K562 (cell line): ENCODE results near the gene KCNN4. TPM values are rescaled to one million over a fixed set of nuclear protein-coding genes. Genes with fewer than 3 reads are reported as not detected.

Experiments used
- ATAC-seq: fragments of 200-7000 bp; cut with Tn5 transposase; 3 replicates; pipeline ENCODE4 v1.9.1; 2020; ENCODE audit warnings: moderate library complexity
- BruUV-seq: library from RNA; stranded (reverse); fragments of 400-500 nt; replicated peaks from 2 replicates; lab custom pipeline; 2021; lab: Mats Ljungman, UMichigan
- CTCF ChIA-PET: fragments of 300-600 bp; formaldehyde crosslinking; extraction: SDS; loops from one replicate; lab custom pipeline; 2021; ENCODE audit warnings: low intra/inter-chr PET ratio; lab: Yijun Ruan, JAX
- POLR2A ChIA-PET: fragments of 300-600, 350-650 bp; sonication (Branson Sonifier 250); formaldehyde crosslinking; extraction: SDS; loops from one replicate; lab custom pipeline; 2021; ENCODE audit warnings: antibody characterized with exemption, inconsistent platforms; lab: Yijun Ruan, JAX
- DNase-seq, 4 experiments: peaks; one replicate each; pipeline versions ENCODE4 v3.0.0 to v3.0.0-alpha.2; 2011 to 2018; ENCODE audit warnings: low spot score in 3 of 4, mixed read lengths in 3 of 4; ENCODE audit errors: extremely low read depth in 1 of 4
- FAIRE-seq: peaks from 2 replicates; lab custom pipeline; 2011; peaks lifted over from hg19 to GRCh38; lab: Jason Lieb, UNC
- H2AFZ ChIP-seq: 2 replicates; pipeline ENCODE4 v1.6.0; 2011; ENCODE audit warnings: low read depth, low read length, control low read depth, inconsistent platforms
- H3K27ac ChIP-seq: fragments of 200-600 bp; 3 replicates; pipeline ENCODE4 v1.8.0; 2011; ENCODE audit warnings: low read depth, mild to moderate bottlenecking, control low read depth, inconsistent platforms, low read length, moderate library complexity, mixed read lengths; ENCODE audit errors: extremely low read depth
- H3K27me3 ChIP-seq, 2 experiments: fragments of 300-600 bp in 1 of 2; 2 replicates in 1 of 2; 3 replicates in 1 of 2; pipeline versions ENCODE4 v1.6.0 to v1.8.0; 2011; ENCODE audit warnings: inconsistent platforms in 2 of 2, low read length in 2 of 2, mild to moderate bottlenecking in 1 of 2, mixed read lengths in 1 of 2, moderate library complexity in 1 of 2; ENCODE audit not compliant: control insufficient read depth in 2 of 2, insufficient read depth in 2 of 2
- H3K36me3 ChIP-seq: fragments of 300-600 bp; 3 replicates; pipeline ENCODE4 v1.8.0; 2011; ENCODE audit warnings: mild to moderate bottlenecking, low read length, inconsistent platforms; ENCODE audit not compliant: control insufficient read depth, insufficient read depth
- H3K4me1 ChIP-seq, 2 experiments: fragments of 200-600 bp in 1 of 2; replicated peaks in 1 of 2; 2 replicates in 1 of 2; 3 replicates in 1 of 2; pipeline versions ENCODE4 v1.5.1 to v1.8.0; 2011; ENCODE audit warnings: inconsistent platforms in 2 of 2, low read length in 2 of 2, mild to moderate bottlenecking in 1 of 2, mixed read lengths in 1 of 2, moderate library complexity in 1 of 2; ENCODE audit not compliant: control insufficient read depth in 2 of 2, insufficient read depth in 2 of 2
- H3K4me2 ChIP-seq: 2 replicates; pipeline ENCODE4 v1.6.1; 2011; ENCODE audit warnings: low read length, control low read depth, inconsistent platforms, mixed read lengths; ENCODE audit not compliant: insufficient read depth
- H3K4me3 ChIP-seq: fragments of 200-600 bp; sonication (generic), shearing (Covaris generic); 2 replicates; pipeline ENCODE4 v1.5.1; 2016; ENCODE audit warnings: control low read depth, inconsistent platforms
- H3K79me2 ChIP-seq: fragments of 200-600 bp; 3 replicates; pipeline ENCODE4 v1.8.0; 2011; ENCODE audit warnings: low read length, inconsistent platforms; ENCODE audit not compliant: control insufficient read depth, insufficient read depth
- H3K9ac ChIP-seq, 2 experiments: 2 replicates each; pipeline versions ENCODE4 v1.6.0 to v1.6.1; 2011; ENCODE audit warnings: low read depth in 2 of 2, low read length in 2 of 2, control low read depth in 1 of 2, inconsistent platforms in 1 of 2, mild to moderate bottlenecking in 1 of 2, mixed read lengths in 1 of 2; ENCODE audit not compliant: insufficient read depth in 1 of 2
- H3K9me1 ChIP-seq: one replicate; pipeline ENCODE4 v1.6.0; 2011; ENCODE audit warnings: inconsistent platforms, mild to moderate bottlenecking, low read length, moderate library complexity; ENCODE audit not compliant: control insufficient read depth, insufficient read depth
- H3K9me3 ChIP-seq: replicated peaks from 2 replicates; pipeline ENCODE4 v1.5.1; 2011; ENCODE audit warnings: low read depth, low read length, inconsistent platforms; ENCODE audit not compliant: control insufficient read depth, insufficient read depth
- H4K20me1 ChIP-seq: replicated peaks from 2 replicates; pipeline ENCODE4 v1.6.1; 2011; ENCODE audit warnings: low read length, inconsistent platforms, mixed read lengths; ENCODE audit not compliant: control insufficient read depth, insufficient read depth
- CBFA2T2 ChIP-seq: fragments of 450-650 bp; conservative IDR thresholded peaks from 2 replicates; pipeline ENCODE4 v1.6.1; 2017; ENCODE audit warnings: mild to moderate bottlenecking
- CREB3 ChIP-seq: fragments of 450-650 bp; conservative IDR thresholded peaks from 2 replicates; pipeline ENCODE4 v1.6.1; 2016; ENCODE audit warnings: missing genetic modification characterization, low read depth, mild to moderate bottlenecking, missing compliant biosample characterization, moderate library complexity
- DDX20 ChIP-seq: fragments of 450-650 bp; IDR thresholded peaks from 2 replicates; pipeline ENCODE4 v1.6.1; 2016; ENCODE audit warnings: missing genetic modification characterization, low read depth, mild to moderate bottlenecking, missing compliant biosample characterization, moderate library complexity
- GATA2 ChIP-seq: sonication (generic); formaldehyde crosslinking; IDR thresholded peaks from 2 replicates; pipeline ENCODE4 v1.4.0; 2020; ENCODE audit warnings: mild to moderate bottlenecking, missing genetic modification reagents
- HDAC8 ChIP-seq: fragments of 450-650 bp; IDR thresholded peaks from 2 replicates; pipeline ENCODE4 v1.6.1; 2016; ENCODE audit warnings: mild to moderate bottlenecking, missing genetic modification characterization, moderate library complexity, missing compliant biosample characterization
- HDGF ChIP-seq: fragments of 450-650 bp; IDR thresholded peaks from 2 replicates; pipeline ENCODE4 v1.6.1; 2016
- JUND ChIP-seq, 2 experiments: IDR thresholded peaks; 2 replicates in 1 of 2; 3 replicates in 1 of 2; pipeline ENCODE4 v1.6.1; 2011; ENCODE audit warnings: borderline replicate concordance in 2 of 2, low read depth in 2 of 2, low read length in 2 of 2, improper control_type of control experiment in 1 of 2, missing biosample characterization in 1 of 2, missing genetic modification characterization in 1 of 2, missing genetic modification reagents in 1 of 2
- NFRKB ChIP-seq: fragments of 450-650 bp; IDR thresholded peaks from 2 replicates; pipeline ENCODE4 v1.6.1; 2016; ENCODE audit warnings: low read depth
- NR1H2 ChIP-seq: sonication (generic); formaldehyde crosslinking; IDR thresholded peaks from 2 replicates; pipeline ENCODE4 v1.4.0; 2020; ENCODE audit warnings: mild to moderate bottlenecking, missing genetic modification reagents
- NR4A1 ChIP-seq, 2 experiments: fragments of 250-450 bp in 1 of 2; fragments of 450-650 bp in 1 of 2; sonication (Bioruptor Pico) in 1 of 2; IDR thresholded peaks; 2 replicates each; pipeline versions ENCODE4 v1.4.0 to v1.6.1; 2016 to 2020; ENCODE audit warnings: mild to moderate bottlenecking in 2 of 2, missing compliant biosample characterization in 1 of 2, missing genetic modification characterization in 1 of 2, moderate library complexity in 1 of 2
- PML ChIP-seq: IDR thresholded peaks from 2 replicates; pipeline ENCODE4 v1.6.1; 2012; ENCODE audit warnings: low read length, inconsistent platforms
- RCOR1 ChIP-seq, 2 experiments: IDR thresholded peaks; 2 replicates each; pipeline ENCODE4 v1.6.1; 2012; ENCODE audit warnings: low read depth in 2 of 2, low read length in 2 of 2, borderline replicate concordance in 1 of 2, improper control_type of control experiment in 1 of 2
- SMARCA5 ChIP-seq: fragments of 450-650 bp; IDR thresholded peaks from 2 replicates; pipeline ENCODE4 v1.6.1; 2016
- STAT5B ChIP-seq: fragments of 250-450 bp; sonication (Bioruptor Pico); IDR thresholded peaks from 2 replicates; pipeline ENCODE4 v1.8.0; 2021; ENCODE audit warnings: mild to moderate bottlenecking, inconsistent platforms
- ZBTB49 ChIP-seq: sonication (generic); formaldehyde crosslinking; IDR thresholded peaks from 2 replicates; pipeline ENCODE4 v1.8.0; 2022; ENCODE audit warnings: missing genetic modification reagents, mild to moderate bottlenecking, borderline replicate concordance
- ZNF121 ChIP-seq: sonication (generic); formaldehyde crosslinking; conservative IDR thresholded peaks from 2 replicates; pipeline ENCODE4 v1.8.0; 2022; ENCODE audit warnings: missing genetic modification reagents
- WGBS: fragments of 100-300 bp; shearing (Covaris generic); methylation state at CpG from one replicate; pipeline ENCODE4 v1.1.6; 2016; ENCODE audit warnings: low coverage, mixed read lengths; ENCODE audit not compliant: insufficient coverage; ENCODE audit errors: missing lambda C conversion rate; 5-methylcytosine and 5-hydroxymethylcytosine counted together
- in situ Hi-C: fragments of 300-500 bp; cut with MboI; formaldehyde crosslinking; loops from 4 replicates; pipeline ENCODE4 v1.15.0; 2018; ENCODE audit warnings: inconsistent platforms, mixed read lengths
- intact Hi-C: fragments of 100-400 bp; cut with micrococcal nuclease; formaldehyde crosslinking; loops from 2 replicates; pipeline ENCODE4 v1.14.2; 2022
- polyA plus RNA-seq, 8 experiments: library from polyadenylated mRNA; depleted of rRNA in 4 of 8; stranded (reverse) in 5 of 8; unstranded in 3 of 8; fragments of >200 nt; fragmentation: Nextera tagmentation in 2 of 8; fragmentation: Illumina TruSeq in 1 of 8; extraction: Ambion mirVana in 2 of 8; extraction: Trizol in 1 of 8; gene quantifications; 2 replicates each; pipeline versions ENCODE4 v1.2.1 to v1.2.3, GENCODE V29; 2011 to 2014; ENCODE audit warnings: inconsistent platforms in 1 of 8, missing spikeins in 1 of 8
- total RNA-seq, 7 experiments: library from RNA; depleted of rRNA in 6 of 7; stranded (reverse); fragments of >200 nt in 6 of 7; fragmentation: Illumina TruSeq in 2 of 7; extraction: Trizol in 2 of 7; gene quantifications; 2 replicates each; pipeline versions ENCODE4 v1.2.1 to v1.2.3, GENCODE V29; 2011 to 2021; ENCODE audit warnings: low replicate concordance in 1 of 7

The KCNN4 gene
- total and polyA plus RNA-seq, 9 of the 15 experiments (the other 6 are each of a cell fraction or from before 2014, with no cell fraction given), result 0.53 to 37.7 (median 25.9) TPM

GRCh38 chr19:43775299-43775890 lies 5.4 kb downstream of the KCNN4 start:
- no TSS peak for BruUV-seq
- H3K27me3 ChIP-seq, result no peaks in the 10 kb centered on the region
- H3K27ac ChIP-seq, result peak overlapping the region; percentile 95
- intact Hi-C loops (no loop called here), in situ Hi-C loops (no loop called here)
- ChIA-PET POLR2A (interaction anchor here (1.0 to 9.9 kb wide), 3 partner anchors 9 to 21 kb away, joined by 5 to 71 read pairs (median 31); partner anchors contain the start of gene SMG9), CTCF (interaction anchor here (0.8 to 2.0 kb wide), 3 partner anchors 9 to 30 kb away, joined by 3 to 14 read pairs (median 4); no protein-coding TSS in a partner anchor)
- ATAC-seq (no peak), FAIRE-seq (no peak), DNase-seq (no peak)
- no peaks in the 10 kb centered on the region for H3K9me3 ChIP-seq
- peaks cover 65 to 74% of the 10 kb centered on the region in 2 experiments for H3K4me1 ChIP-seq
- no peak overlapping the region for H2AFZ ChIP-seq
- peak overlapping the region; percentile 90 for H3K4me2 ChIP-seq
- no peaks in the 10 kb centered on the region for H3K9me1 ChIP-seq
- H3K4me3 ChIP-seq, result peak overlapping the region; percentile 51; the same call in 1 of the 2 replicates
- H3K36me3 ChIP-seq, result peaks cover 28% of the 10 kb centered on the region
- peak overlapping the region; percentile 75 to 76; a peak in 3 of 4 replicates for H3K9ac ChIP-seq
- 66% methylated on average over 7 of the region's 7 CpGs for WGBS
- H3K79me2 ChIP-seq, result peaks cover 79% of the 10 kb centered on the region
- H4K20me1 ChIP-seq, result no peaks in the 10 kb centered on the region
- TF ChIP-seq ZNF121 (CRISPR knock-in tag), result 0 out of 2 replicates have a peak, but pooled peaks have one; percentile 4
- no peak for TF ChIP-seq JUND (IDR thresholded peaks at IDR 0.05; ENCODE audit: borderline replicate concordance, low read depth, low read length)
- TF ChIP-seq JUND (tag; IDR thresholded peaks at IDR 0.05; ENCODE audit: borderline replicate concordance, low read depth, low read length), result peak; percentile 16; the same call in 1 of the 3 replicates
- peak; percentile 27 to 80; a peak in 2 of 4 replicates for TF ChIP-seq RCOR1 (IDR thresholded peaks at IDR 0.05; ENCODE audit: borderline replicate concordance in 1 of 2, low read depth in 2 of 2, low read length in 2 of 2)
- no peak for TF ChIP-seq GATA2 (CRISPR knock-in tag)
- 0 out of 2 replicates have a peak, but pooled peaks have one; percentile 9 for TF ChIP-seq CREB3
- no peak for TF ChIP-seq CBFA2T2
- no peak for TF ChIP-seq PML
- no peak for TF ChIP-seq NR4A1 (CRISPR knock-in tag; IDR thresholded peaks at IDR 0.05)
- peak; percentile 3; the same call in 1 of the 2 replicates for TF ChIP-seq NR4A1 (tag; IDR thresholded peaks at IDR 0.05)
- TF ChIP-seq NFRKB, result no peak
- TF ChIP-seq DDX20 (tag), result no peak
- peak; percentile 96 for TF ChIP-seq SMARCA5
- TF ChIP-seq ZBTB49 (CRISPR knock-in tag), result no peak
- peak; percentile 58; the same call in 1 of the 2 replicates for TF ChIP-seq HDGF
- TF ChIP-seq HDAC8 (tag), result no peak
- no peak for TF ChIP-seq STAT5B (CRISPR knock-in tag)
- no peak for TF ChIP-seq NR1H2
